ENCODE measurements around the gene CBX1. TPM values are rescaled to one million over a fixed set of nuclear protein-coding genes. Genes with fewer than 3 reads are reported as not detected.

CBX1 gene
- total RNA-seq, 2 donors from 2014 or later: 173 to 230 TPM

DNA sequence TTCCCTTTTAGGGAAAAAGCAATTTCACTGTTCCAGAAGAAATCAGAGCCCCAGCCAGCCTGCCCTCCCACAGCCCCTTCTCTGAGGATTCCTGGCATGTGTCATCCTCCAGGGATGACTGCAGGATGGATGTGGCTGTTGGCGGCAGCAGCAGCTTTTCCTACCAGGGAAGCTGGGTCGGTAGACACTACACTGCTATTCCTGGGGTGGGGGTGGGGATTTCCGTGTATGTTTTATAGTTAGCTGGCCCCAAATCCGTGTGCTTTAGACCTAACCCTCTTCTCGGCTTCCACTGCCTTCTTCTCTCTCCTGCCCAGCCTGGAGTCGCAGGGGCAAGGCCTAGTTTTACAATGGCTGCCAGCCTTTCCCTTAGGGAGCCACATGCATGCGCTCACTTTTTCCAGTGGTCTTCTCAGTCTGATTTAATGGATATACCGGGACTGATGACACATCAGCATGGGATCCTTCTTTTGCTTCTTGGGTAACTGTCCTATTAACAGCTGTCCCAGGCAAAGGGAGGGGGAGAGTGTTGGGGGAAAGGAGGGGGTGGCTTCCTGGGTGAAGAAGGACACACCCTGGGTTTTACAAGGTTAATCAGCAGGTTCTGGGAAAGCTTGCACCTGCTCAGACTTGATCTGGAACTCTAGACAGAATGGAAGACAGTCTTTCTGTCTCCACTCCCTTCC, 55.8 kb downstream of the CBX1 start:
- H3K27ac ChIP-seq (ENCODE audit: low read depth, low read length): no peak overlapping the region
- TF ChIP-seq, protein P1, sequence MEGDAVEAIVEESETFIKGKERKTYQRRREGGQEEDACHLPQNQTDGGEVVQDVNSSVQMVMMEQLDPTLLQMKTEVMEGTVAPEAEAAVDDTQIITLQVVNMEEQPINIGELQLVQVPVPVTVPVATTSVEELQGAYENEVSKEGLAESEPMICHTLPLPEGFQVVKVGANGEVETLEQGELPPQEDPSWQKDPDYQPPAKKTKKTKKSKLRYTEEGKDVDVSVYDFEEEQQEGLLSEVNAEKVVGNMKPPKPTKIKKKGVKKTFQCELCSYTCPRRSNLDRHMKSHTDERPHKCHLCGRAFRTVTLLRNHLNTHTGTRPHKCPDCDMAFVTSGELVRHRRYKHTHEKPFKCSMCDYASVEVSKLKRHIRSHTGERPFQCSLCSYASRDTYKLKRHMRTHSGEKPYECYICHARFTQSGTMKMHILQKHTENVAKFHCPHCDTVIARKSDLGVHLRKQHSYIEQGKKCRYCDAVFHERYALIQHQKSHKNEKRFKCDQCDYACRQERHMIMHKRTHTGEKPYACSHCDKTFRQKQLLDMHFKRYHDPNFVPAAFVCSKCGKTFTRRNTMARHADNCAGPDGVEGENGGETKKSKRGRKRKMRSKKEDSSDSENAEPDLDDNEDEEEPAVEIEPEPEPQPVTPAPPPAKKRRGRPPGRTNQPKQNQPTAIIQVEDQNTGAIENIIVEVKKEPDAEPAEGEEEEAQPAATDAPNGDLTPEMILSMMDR (conservative IDR thresholded peaks at IDR 0.05): no peak
- Mint-ChIP-seq H3K27me3 (ENCODE audit: insufficient read depth) (peaks cover 19% of the 10 kb centered on the region), H3K4me3 (no peak overlapping the region), H3K27ac (no peak overlapping the region), H3K36me3 (ENCODE audit: low read depth) (peaks cover 2% of the 10 kb centered on the region), H3K4me1 (peaks cover 15% of the 10 kb centered on the region), H3K9me3 (no peaks in the 10 kb centered on the region)
- no peaks in the 10 kb centered on the region for H3K27me3 ChIP-seq (ENCODE audit: control insufficient read depth, insufficient read depth, low read length, poor library complexity, severe bottlenecking)
- no peak for DNase-seq
- no peak overlapping the region for H3K9ac ChIP-seq (ENCODE audit: extremely low read depth, low read length, poor library complexity, severe bottlenecking)
- no peaks in the 10 kb centered on the region for H3K9me3 ChIP-seq (ENCODE audit: control insufficient read depth, low read length)
- peaks cover 2% of the 10 kb centered on the region for H3K36me3 ChIP-seq (ENCODE audit: control insufficient read depth, insufficient read depth, low read length)
- H3K4me3 ChIP-seq (ENCODE audit: low read length): no peak overlapping the region
- 70 to 81% methylated on average over 3 to 8 of the region's 8 CpGs for WGBS, 2 experiments (ENCODE audit: insufficient coverage in 1 of 2, insufficient read length in 1 of 2)
- peaks cover 7% of the 10 kb centered on the region for H3K4me1 ChIP-seq (ENCODE audit: control insufficient read depth, insufficient read depth, low read length)

DNA sequence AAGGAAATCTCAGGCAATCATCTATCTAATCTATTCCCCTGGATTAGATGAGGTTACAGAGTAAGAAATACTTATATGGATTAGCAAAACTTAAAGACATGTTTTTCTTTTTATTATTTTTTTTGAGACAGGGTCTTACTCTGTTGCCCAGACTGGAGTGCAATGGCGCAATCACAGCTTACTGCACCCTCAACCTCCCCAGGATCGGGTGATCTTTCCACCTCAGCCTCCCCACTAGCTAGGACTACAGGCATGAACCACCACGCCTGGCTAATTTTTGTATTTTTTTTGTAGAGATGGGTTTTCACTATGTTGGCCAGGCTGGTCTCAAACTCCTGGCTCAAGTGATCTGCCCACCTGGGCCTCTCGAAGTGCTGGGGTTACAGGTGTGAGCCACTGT, 56.4 kb downstream of the CBX1 start:
- no peaks in the 10 kb centered on the region for H3K27me3 ChIP-seq (ENCODE audit: control insufficient read depth, insufficient read depth, low read length, poor library complexity, severe bottlenecking)
- Mint-ChIP-seq H3K4me3 (no peak overlapping the region), H3K9me3 (no peaks in the 10 kb centered on the region), H3K27ac (no peak overlapping the region), H3K36me3 (ENCODE audit: low read depth) (no peaks in the 10 kb centered on the region), H3K27me3 (ENCODE audit: insufficient read depth) (peaks cover 23% of the 10 kb centered on the region), H3K4me1 (peaks cover 10% of the 10 kb centered on the region)
- H3K9ac ChIP-seq (ENCODE audit: extremely low read depth, low read length, poor library complexity, severe bottlenecking): no peak overlapping the region
- H3K36me3 ChIP-seq (ENCODE audit: control insufficient read depth, insufficient read depth, low read length): no peaks in the 10 kb centered on the region
- H3K27ac ChIP-seq (ENCODE audit: low read depth, low read length): no peak overlapping the region
- H3K9me3 ChIP-seq (ENCODE audit: control insufficient read depth, low read length): no peaks in the 10 kb centered on the region
- WGBS, 2 experiments (ENCODE audit: insufficient coverage in 1 of 2, insufficient read length in 1 of 2): 97 to 100% methylated on average over 1 to 4 of the region's 4 CpGs
- peaks cover 6% of the 10 kb centered on the region for H3K4me1 ChIP-seq (ENCODE audit: control insufficient read depth, insufficient read depth, low read length)
- TF ChIP-seq, protein P1 (conservative IDR thresholded peaks at IDR 0.05): no peak
- no peak for DNase-seq
- H3K4me3 ChIP-seq (ENCODE audit: low read length): no peak overlapping the region

DNA sequence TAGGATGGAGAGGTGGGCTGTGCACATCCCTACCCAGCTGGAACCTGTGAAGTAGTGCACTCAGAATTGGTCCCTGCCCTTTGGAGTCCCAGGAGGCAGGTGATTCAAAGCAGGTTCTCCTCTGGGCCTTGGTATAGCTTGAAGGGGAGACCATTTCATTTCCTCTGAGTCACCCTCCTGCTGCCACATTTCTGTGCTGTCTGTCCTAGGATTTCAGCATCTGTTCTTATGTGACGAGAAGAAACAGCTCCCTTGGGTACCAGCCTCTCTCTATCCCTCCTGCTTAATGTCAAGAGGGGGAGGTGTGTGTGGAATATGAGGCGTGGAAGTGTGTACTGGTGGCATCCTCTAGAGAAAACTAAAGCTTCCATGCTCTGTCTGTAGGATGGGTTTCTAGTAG, 58.1 kb downstream of the CBX1 start:
- no peak for DNase-seq

More for the DNA sequence above, 58.1 kb downstream of the CBX1 start:
- Histone ChIP-seq H3K4me3 (ENCODE audit: low read length) (no peak overlapping the region), H3K27me3 (ENCODE audit: control insufficient read depth, insufficient read depth, low read length, poor library complexity, severe bottlenecking) (peaks cover 15% of the 10 kb centered on the region), H3K9me3 (ENCODE audit: control insufficient read depth, low read length) (no peaks in the 10 kb centered on the region), H3K36me3 (ENCODE audit: control insufficient read depth, insufficient read depth, low read length) (no peaks in the 10 kb centered on the region), H3K9ac (ENCODE audit: extremely low read depth, low read length, poor library complexity, severe bottlenecking) (no peak overlapping the region), H3K27ac (ENCODE audit: low read depth, low read length) (no peak overlapping the region), H3K4me1 (ENCODE audit: control insufficient read depth, insufficient read depth, low read length) (peaks cover 3% of the 10 kb centered on the region)
- H3K27me3 Mint-ChIP-seq (ENCODE audit: insufficient read depth): peaks cover 37% of the 10 kb centered on the region
- WGBS, 2 experiments (ENCODE audit: insufficient coverage in 1 of 2, insufficient read length in 1 of 2): 94% methylated on average over 2 of the region's 2 CpGs; no CpG with 5 or more reads in 1 of the 2 experiments
- H3K4me3 Mint-ChIP-seq: no peak overlapping the region
- TF ChIP-seq, protein P1 (conservative IDR thresholded peaks at IDR 0.05): no peak
- no peak overlapping the region for H3K27ac Mint-ChIP-seq
- H3K36me3 Mint-ChIP-seq (ENCODE audit: low read depth): no peaks in the 10 kb centered on the region
- H3K4me1 Mint-ChIP-seq: peaks cover 6% of the 10 kb centered on the region
- no peaks in the 10 kb centered on the region for H3K9me3 Mint-ChIP-seq
